ENCODE results near the gene OR10G3.

The OR10G3 gene

GRCh38 chr14:21572604-21573003, 7.3 kb downstream of the OR10G3 start:
- no peak for TF ChIP-seq SPI1 (IDR thresholded peaks at IDR 0.05; ENCODE audit: borderline replicate concordance, low read depth)
- TF ChIP-seq GABPA (IDR thresholded peaks at IDR 0.05; ENCODE audit: low read depth): no peak
- TF ChIP-seq REST (IDR thresholded peaks at IDR 0.05; ENCODE audit: insufficient replicate concordance, low read depth): no peak

GRCh38 chr14:21558703-21559170, 21.1 kb downstream of the OR10G3 start:
- Histone ChIP-seq H3K27me3 (ENCODE audit: insufficient read depth, poor library complexity, severe bottlenecking) (no peaks in the 10 kb centered on the region), H3K27ac (replicated peaks) (no peak overlapping the region), H3K4me3 (replicated peaks; ENCODE audit: insufficient read depth, low read length) (no peak overlapping the region)
- no peak for DNase-seq (ENCODE audit: low read depth in 1 of 2, low spot score in 1 of 2)
- TF ChIP-seq CTCF (IDR thresholded peaks at IDR 0.05; ENCODE audit: insufficient read depth, low read length) (no peak), REST (IDR thresholded peaks at IDR 0.05; ENCODE audit: insufficient replicate concordance, low read depth) (no peak), POLR2AphosphoS5 (IDR thresholded peaks at IDR 0.05; ENCODE audit: low read depth) (no peak), SPI1 (IDR thresholded peaks at IDR 0.05; ENCODE audit: borderline replicate concordance, low read depth) (no peak), GABPA (IDR thresholded peaks at IDR 0.05; ENCODE audit: low read depth) (no peak)

More at GRCh38 chr14:21572604-21573003, 7.3 kb downstream of the OR10G3 start:
- H3K4me3 ChIP-seq (replicated peaks; ENCODE audit: insufficient read depth, low read length): no peak overlapping the region
- DNase-seq (ENCODE audit: low read depth in 1 of 2, low spot score in 1 of 2): no peak
- no peak overlapping the region for H3K27ac ChIP-seq (replicated peaks)
- H3K27me3 ChIP-seq (ENCODE audit: insufficient read depth, poor library complexity, severe bottlenecking): no peaks in the 10 kb centered on the region

- peak; percentile 14 to 77 for DNase-seq (ENCODE audit: low read depth in 1 of 2, low spot score in 1 of 2)
- Histone ChIP-seq H3K27ac (replicated peaks) (peak overlapping the region; percentile 38; the same call in 1 of the 2 replicates), H3K4me3 (replicated peaks; ENCODE audit: insufficient read depth, low read length) (0 out of 2 replicates have a peak overlapping the region, but pooled peaks have one; percentile 6), H3K27me3 (ENCODE audit: insufficient read depth, poor library complexity, severe bottlenecking) (no peaks in the 10 kb centered on the region)
- TF ChIP-seq POLR2AphosphoS5 (IDR thresholded peaks at IDR 0.05; ENCODE audit: low read depth): no peak
- TF ChIP-seq REST (IDR thresholded peaks at IDR 0.05; ENCODE audit: insufficient replicate concordance, low read depth): no peak
- peak; percentile 7 for TF ChIP-seq CTCF (IDR thresholded peaks at IDR 0.05; ENCODE audit: insufficient read depth, low read length)
- no peak for TF ChIP-seq SPI1 (IDR thresholded peaks at IDR 0.05; ENCODE audit: borderline replicate concordance, low read depth)
Measured at GRCh38 chr14:21557084-21557901, 22.6 kb downstream of the OR10G3 start.
